ENCODE results near the gene RRM1.

RRM1 gene

GRCh38 chr11:4185561-4185960 is 91.0 kb downstream of the RRM1 start:
- DNase-seq (ENCODE audit: low spot score): no peak
- no peak for FAIRE-seq

- no peak for FAIRE-seq
- no peak for DNase-seq (ENCODE audit: low spot score)
These were observed 92.0 kb downstream of the RRM1 start for GRCh38 chr11:4186464-4187054.

DNA sequence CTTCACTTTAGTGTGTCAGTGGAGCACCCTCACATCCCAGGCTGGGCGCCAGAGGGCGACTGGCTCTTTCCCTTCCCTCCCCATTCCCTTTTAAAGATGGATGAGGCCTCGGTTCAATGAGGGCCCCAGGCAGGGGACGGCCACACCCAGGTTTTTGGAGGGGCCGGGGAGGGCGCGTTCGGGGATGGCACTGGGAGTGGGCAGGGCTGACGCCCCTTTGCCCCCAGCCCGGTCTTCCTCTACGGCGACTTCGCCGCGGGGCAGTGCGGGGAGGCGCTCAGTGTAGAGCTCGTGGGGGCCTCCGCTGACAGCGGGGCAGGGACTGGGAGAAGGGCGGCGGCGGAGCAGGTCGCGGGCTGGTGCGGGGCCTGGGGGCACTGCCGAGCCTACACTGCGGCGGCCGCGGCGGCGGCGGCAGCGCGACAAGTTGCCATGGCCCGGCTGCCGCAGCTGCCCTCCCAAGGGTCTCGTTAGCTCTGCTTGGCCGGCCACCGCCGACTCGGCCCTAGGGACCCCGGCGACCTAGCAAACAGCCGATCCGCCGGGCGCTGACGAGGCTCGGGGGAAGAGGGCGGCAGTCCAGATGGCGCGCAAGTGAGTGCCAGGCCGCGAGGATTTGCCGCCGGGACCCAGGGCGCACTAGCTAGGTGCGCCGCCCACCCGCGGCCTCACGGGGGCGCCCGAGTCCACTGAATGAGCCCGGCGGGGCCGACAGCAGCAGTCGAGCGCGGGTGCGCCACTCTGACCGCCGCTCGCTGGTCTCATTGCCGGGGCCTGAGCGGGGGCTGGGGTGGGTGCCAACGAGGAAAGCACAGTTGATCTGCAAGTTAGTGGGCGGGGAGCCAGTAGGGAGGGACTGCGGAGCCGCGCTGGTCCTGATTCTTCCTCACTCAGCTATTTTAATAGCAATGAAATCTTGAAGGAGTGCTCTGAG is 92.7 kb downstream of the RRM1 start:
- FAIRE-seq (no peak), DNase-seq (ENCODE audit: low spot score) (peak; percentile 46)

Measured in RCC 7860 (cell line).